Endothelial cell of umbilical vein (primary cell): ENCODE results near the gene FRRS1L. TPM values are rescaled to one million over a fixed set of nuclear protein-coding genes. Genes with fewer than 3 reads are reported as not detected.

ENCODE experiments used
- BruUV-seq: library from RNA; stranded (reverse); fragments of 400-500 nt; replicated peaks from 2 replicates; lab custom pipeline; 2021; lab: Mats Ljungman, UMichigan
- CTCF ChIA-PET: fragments of 300-600, 350-600 bp; sonication (Branson Sonifier 250); formaldehyde crosslinking; loops from one replicate; lab custom pipeline; 2021; ENCODE audit warnings: antibody characterized with exemption, inconsistent platforms; lab: Charles Lee
- POLR2A ChIA-PET: fragments of 300-600, 350-600 bp; sonication (Branson Sonifier 250); formaldehyde crosslinking; loops from one replicate; lab custom pipeline; 2021; ENCODE audit warnings: antibody characterized with exemption, inconsistent platforms; lab: Charles Lee
- DNase-seq: peaks from one replicate; pipeline ENCODE4 v3.0.0-alpha.2; 2011; ENCODE audit warnings: low read depth, low spot score
- FAIRE-seq: peaks from 2 replicates; lab custom pipeline; 2011; peaks lifted over from hg19 to GRCh38; lab: Jason Lieb, UNC
- H2AFZ ChIP-seq: 2 replicates; pipeline ENCODE4 v1.6.0; 2012; ENCODE audit warnings: low read depth, low read length, control low read depth, inconsistent platforms
- H3K27ac ChIP-seq: 2 replicates; pipeline ENCODE4 v1.5.1; 2011; ENCODE audit warnings: low read depth, mild to moderate bottlenecking, control low read depth, low read length, moderate library complexity; ENCODE audit not compliant: insufficient read depth
- H3K27me3 ChIP-seq, 2 experiments: 2 replicates each; pipeline versions ENCODE4 v1.6.0 to v1.6.1; 2011; ENCODE audit warnings: low read length in 2 of 2, mixed read lengths in 1 of 2; ENCODE audit not compliant: control insufficient read depth in 2 of 2, insufficient read depth in 2 of 2
- H3K36me3 ChIP-seq, 2 experiments: 2 replicates in 1 of 2; 3 replicates in 1 of 2; pipeline ENCODE4 v1.5.1; 2011; ENCODE audit warnings: low read length in 2 of 2, mild to moderate bottlenecking in 1 of 2, moderate library complexity in 1 of 2; ENCODE audit not compliant: control insufficient read depth in 2 of 2, insufficient read depth in 2 of 2; ENCODE audit errors: extremely low read depth in 1 of 2
- H3K4me1 ChIP-seq: 3 replicates; pipeline ENCODE4 v1.5.1; 2011; ENCODE audit warnings: mild to moderate bottlenecking, low read length; ENCODE audit not compliant: control insufficient read depth, insufficient read depth; ENCODE audit errors: extremely low read depth
- H3K4me2 ChIP-seq: 2 replicates; pipeline ENCODE4 v1.6.1; 2011; ENCODE audit warnings: low read length, control low read depth, mixed read lengths; ENCODE audit not compliant: insufficient read depth
- H3K4me3 ChIP-seq, 3 experiments: fragments of 200-600 bp in 1 of 3; sonication (generic), shearing (Covaris generic) in 1 of 3; replicated peaks in 1 of 3; 2 replicates each; pipeline ENCODE4 v1.5.1; 2011 to 2016; ENCODE audit warnings: control low read depth in 3 of 3, low read length in 3 of 3, mild to moderate bottlenecking in 2 of 3, inconsistent platforms in 1 of 3, low read depth in 1 of 3, moderate library complexity in 1 of 3; ENCODE audit not compliant: insufficient read depth in 1 of 3
- H3K79me2 ChIP-seq: 2 replicates; pipeline ENCODE4 v1.6.0; 2012; ENCODE audit warnings: low read length, inconsistent platforms; ENCODE audit not compliant: control insufficient read depth, insufficient read depth
- H3K9ac ChIP-seq: replicated peaks from 2 replicates; pipeline ENCODE3; 2011; ENCODE audit warnings: low read length, control low read depth; ENCODE audit not compliant: insufficient read depth; ENCODE audit errors: extremely low read depth
- H3K9me1 ChIP-seq: replicated peaks from 3 replicates; pipeline ENCODE4 v1.6.0; 2011; ENCODE audit warnings: mild to moderate bottlenecking, low read length; ENCODE audit not compliant: control insufficient read depth, insufficient read depth; ENCODE audit errors: extremely low read depth
- H3K9me3 ChIP-seq: replicated peaks from 2 replicates; pipeline ENCODE4 v1.5.1; 2012; ENCODE audit warnings: low read length, inconsistent platforms; ENCODE audit not compliant: control insufficient read depth, insufficient read depth
- H4K20me1 ChIP-seq: replicated peaks from 2 replicates; pipeline ENCODE3; 2011; ENCODE audit warnings: mild to moderate bottlenecking, low read length; ENCODE audit not compliant: control insufficient read depth, insufficient read depth; ENCODE audit errors: extremely low read depth
- EZH2 ChIP-seq: IDR thresholded peaks from 2 replicates; pipeline ENCODE4 v1.6.1; 2012; ENCODE audit warnings: borderline replicate concordance, low read depth, mild to moderate bottlenecking, moderate library complexity, low read length, inconsistent platforms; ENCODE audit not compliant: severe bottlenecking
- FOS ChIP-seq: IDR thresholded peaks from 2 replicates; pipeline ENCODE4 v1.6.1; 2011; ENCODE audit warnings: mild to moderate bottlenecking, low read length, moderate library complexity, borderline replicate concordance; ENCODE audit not compliant: insufficient read depth
- GATA2 ChIP-seq: IDR thresholded peaks from 2 replicates; pipeline ENCODE4 v1.7.0; 2011; ENCODE audit warnings: low read depth, mild to moderate bottlenecking, moderate library complexity, mixed read lengths, low read length; ENCODE audit not compliant: insufficient read length, insufficient read depth
- JUN ChIP-seq: IDR thresholded peaks from 2 replicates; pipeline ENCODE4 v1.6.1; 2011; ENCODE audit warnings: borderline replicate concordance, low read depth; ENCODE audit not compliant: insufficient read length, insufficient read depth
- MYC ChIP-seq: IDR thresholded peaks from one replicate; pipeline ENCODE4 v1.6.1; 2011; ENCODE audit warnings: mild to moderate bottlenecking, low read depth, low read length
- POLR2A ChIP-seq: IDR thresholded peaks from 2 replicates; pipeline ENCODE4 v1.6.1; 2012; ENCODE audit warnings: low read depth, mild to moderate bottlenecking, control low read depth, low read length
- POLR2AphosphoS5 ChIP-seq: IDR thresholded peaks from 2 replicates; pipeline ENCODE4 v1.6.1; 2012; ENCODE audit warnings: low read depth, mild to moderate bottlenecking, control low read depth, low read length, moderate library complexity; ENCODE audit not compliant: insufficient read depth
- dilution Hi-C: fragments of 300-500 bp; cut with MboI; formaldehyde crosslinking; loops from one replicate; pipeline ENCODE4 v1.15.0; 2019; ENCODE audit warnings: low sequenced_read_pairs; ENCODE audit not compliant: extremely low pct_ligation_motif_present
- intact Hi-C: fragments of 100-400 bp; cut with micrococcal nuclease; formaldehyde crosslinking; loops from one replicate; pipeline ENCODE4 v1.10.0; 2022
- polyA plus RNA-seq, 4 experiments: library from polyadenylated mRNA; depleted of rRNA in 3 of 4; stranded (reverse) in 3 of 4; unstranded in 1 of 4; fragments of >200 nt; gene quantifications; 2 replicates each; pipeline versions ENCODE4 v1.2.1 to v1.2.3, GENCODE V29; 2011 to 2012; ENCODE audit warnings: missing spikeins in 1 of 4
- total RNA-seq: library from RNA; stranded (reverse); gene quantifications from 2 replicates; pipeline ENCODE4 v1.2.3, GENCODE V29; 2021
- TF ChIP-seq, protein P1 (sequence below), 2 donors: IDR thresholded peaks; 1 replicate in 1 of 2; 2 replicates in 1 of 2; pipeline ENCODE4 v1.5.1; 2011; ENCODE audit warnings: low read length in 2 of 2, mild to moderate bottlenecking in 2 of 2, moderate library complexity in 2 of 2, control low read depth in 1 of 2, inconsistent platforms in 1 of 2, low read depth in 1 of 2; ENCODE audit not compliant: insufficient read depth in 1 of 2; ENCODE audit errors: extremely low read depth in 1 of 2
- TF ChIP-seq, protein P2 (sequence below): IDR thresholded peaks from 2 replicates; pipeline ENCODE4 v1.6.1; 2011; ENCODE audit not compliant: insufficient read depth, insufficient read length

The FRRS1L gene
- total and polyA plus RNA-seq, 2 donors (not counting 3 experiments of a cell fraction or from before 2014, with no cell fraction given) = not detected

DNA sequence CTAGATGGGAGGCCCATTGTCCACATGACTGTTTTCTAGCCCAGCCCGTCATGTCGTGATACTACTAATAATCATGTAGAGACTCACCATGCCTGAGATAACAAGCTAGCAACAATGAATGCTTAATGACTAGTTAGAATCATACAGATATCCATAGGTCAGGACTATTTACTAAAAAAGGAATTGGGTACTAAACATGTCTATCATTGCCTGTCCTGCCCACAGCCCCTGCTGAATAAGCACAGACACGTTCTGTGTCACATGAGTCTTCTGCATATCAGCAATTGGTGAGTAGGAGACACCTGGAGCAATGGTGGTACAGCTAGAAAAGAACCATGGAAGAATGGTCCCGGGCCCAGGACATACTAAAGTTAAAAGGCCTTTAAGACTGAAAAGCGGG is 18.0 kb downstream of the FRRS1L start:
- peaks cover 6 to 15% of the 10 kb centered on the region in 2 experiments for H3K27me3 ChIP-seq
- FAIRE-seq (no peak), DNase-seq (no peak)
- H3K9me1 ChIP-seq = no peaks in the 10 kb centered on the region
- CTCF ChIA-PET = interaction anchor here (1.1 kb wide), 1 partner anchor 9 kb away, joined by 3 read pairs; no protein-coding TSS in a partner anchor
- H3K79me2 ChIP-seq = no peaks in the 10 kb centered on the region
- no peaks in the 10 kb centered on the region for H4K20me1 ChIP-seq
- no peaks in the 10 kb centered on the region for H3K9me3 ChIP-seq
- no peaks in the 10 kb centered on the region for H3K36me3 ChIP-seq
- POLR2A ChIA-PET = no interaction called here
- no TSS peak for BruUV-seq
- no peak overlapping the region for H2AFZ ChIP-seq
- H3K9ac ChIP-seq = no peak overlapping the region
- dilution Hi-C loops (no loop called here), intact Hi-C loops (no loop called here)
- no peak overlapping the region for H3K4me3 ChIP-seq
- H3K4me2 ChIP-seq = no peak overlapping the region
- no peak for TF ChIP-seq FOS
- TF ChIP-seq POLR2A = no peak
- TF ChIP-seq, protein P1, sequence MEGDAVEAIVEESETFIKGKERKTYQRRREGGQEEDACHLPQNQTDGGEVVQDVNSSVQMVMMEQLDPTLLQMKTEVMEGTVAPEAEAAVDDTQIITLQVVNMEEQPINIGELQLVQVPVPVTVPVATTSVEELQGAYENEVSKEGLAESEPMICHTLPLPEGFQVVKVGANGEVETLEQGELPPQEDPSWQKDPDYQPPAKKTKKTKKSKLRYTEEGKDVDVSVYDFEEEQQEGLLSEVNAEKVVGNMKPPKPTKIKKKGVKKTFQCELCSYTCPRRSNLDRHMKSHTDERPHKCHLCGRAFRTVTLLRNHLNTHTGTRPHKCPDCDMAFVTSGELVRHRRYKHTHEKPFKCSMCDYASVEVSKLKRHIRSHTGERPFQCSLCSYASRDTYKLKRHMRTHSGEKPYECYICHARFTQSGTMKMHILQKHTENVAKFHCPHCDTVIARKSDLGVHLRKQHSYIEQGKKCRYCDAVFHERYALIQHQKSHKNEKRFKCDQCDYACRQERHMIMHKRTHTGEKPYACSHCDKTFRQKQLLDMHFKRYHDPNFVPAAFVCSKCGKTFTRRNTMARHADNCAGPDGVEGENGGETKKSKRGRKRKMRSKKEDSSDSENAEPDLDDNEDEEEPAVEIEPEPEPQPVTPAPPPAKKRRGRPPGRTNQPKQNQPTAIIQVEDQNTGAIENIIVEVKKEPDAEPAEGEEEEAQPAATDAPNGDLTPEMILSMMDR (IDR thresholded peaks at IDR 0.05; ENCODE audit: extremely low read depth in 1 of 2, insufficient read depth in 1 of 2, low read depth in 1 of 2, low read length in 2 of 2) = no peak
- no peak for TF ChIP-seq JUN
- TF ChIP-seq, protein P2, sequence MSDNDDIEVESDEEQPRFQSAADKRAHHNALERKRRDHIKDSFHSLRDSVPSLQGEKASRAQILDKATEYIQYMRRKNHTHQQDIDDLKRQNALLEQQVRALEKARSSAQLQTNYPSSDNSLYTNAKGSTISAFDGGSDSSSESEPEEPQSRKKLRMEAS = no peak
- no peak for TF ChIP-seq GATA2
- no peak for TF ChIP-seq EZH2
- TF ChIP-seq MYC = no peak
- no peak for TF ChIP-seq POLR2AphosphoS5
- no peak overlapping the region for H3K27ac ChIP-seq
- no peaks in the 10 kb centered on the region for H3K4me1 ChIP-seq
